ENCODE results near the gene TNIP3.
"Not testable (repeated sequence)": the region's sequence is repeated elsewhere in the genome, so short reads cannot be mapped to it uniquely, and the experiment has no call there.

TNIP3 gene

GRCh38 chr4:121177246-121178137 is 13.4 kb upstream of the TNIP3 start:
- no peak for DNase-seq

DNA sequence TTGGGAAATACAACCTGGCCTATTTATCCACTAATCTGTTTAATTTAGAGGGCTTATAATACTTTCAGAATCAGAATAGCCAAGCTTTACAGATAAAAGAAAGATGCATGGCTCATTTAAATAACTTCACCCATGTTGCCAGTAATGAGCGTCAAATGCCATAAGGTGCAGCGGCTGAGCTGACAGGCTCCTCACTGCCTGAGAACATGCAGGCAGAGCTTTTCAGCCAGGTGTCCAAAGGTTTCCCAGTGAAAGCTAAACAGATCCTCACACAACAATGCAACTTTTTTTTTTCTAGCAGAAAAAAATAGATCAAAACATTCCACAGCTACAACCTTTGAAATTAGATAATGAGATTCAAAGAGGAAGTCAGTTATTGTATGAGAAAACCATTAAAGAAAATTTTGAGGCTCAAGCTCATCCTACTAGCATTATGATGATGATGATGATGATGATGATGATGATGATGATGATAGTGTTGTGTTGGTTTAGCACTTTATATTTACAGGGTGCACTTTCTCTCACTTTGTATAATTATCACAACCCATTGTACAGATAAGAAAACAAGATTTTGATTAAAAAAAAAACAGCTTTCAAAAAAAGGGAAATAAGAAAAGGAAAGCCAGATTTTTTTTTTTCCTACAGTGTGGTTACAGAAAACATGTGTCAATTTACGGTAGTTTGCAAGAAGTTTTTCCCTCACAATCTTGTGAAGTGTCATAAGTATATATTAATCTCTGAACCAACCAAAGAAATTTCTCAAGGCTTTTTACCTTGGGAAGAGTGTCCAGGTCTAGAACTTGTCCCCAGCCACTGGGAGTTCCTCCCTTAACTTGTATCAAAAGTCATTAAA is 12.2 kb upstream of the TNIP3 start:
- DNase-seq, result no peak

- not testable (repeated sequence) for DNase-seq
Measured at GRCh38 chr4:121171477-121171876, 7.4 kb upstream of the TNIP3 start.

GRCh38 chr4:121168446-121169281 is 4.5 kb upstream of the TNIP3 start:
- DNase-seq, result no peak

- DNase-seq, result no peak
Measured at GRCh38 chr4:121166976-121167375, 2.9 kb upstream of the TNIP3 start.

GRCh38 chr4:121165206-121165605 is 1.1 kb upstream of the TNIP3 start:
- DNase-seq, result no peak

DNA sequence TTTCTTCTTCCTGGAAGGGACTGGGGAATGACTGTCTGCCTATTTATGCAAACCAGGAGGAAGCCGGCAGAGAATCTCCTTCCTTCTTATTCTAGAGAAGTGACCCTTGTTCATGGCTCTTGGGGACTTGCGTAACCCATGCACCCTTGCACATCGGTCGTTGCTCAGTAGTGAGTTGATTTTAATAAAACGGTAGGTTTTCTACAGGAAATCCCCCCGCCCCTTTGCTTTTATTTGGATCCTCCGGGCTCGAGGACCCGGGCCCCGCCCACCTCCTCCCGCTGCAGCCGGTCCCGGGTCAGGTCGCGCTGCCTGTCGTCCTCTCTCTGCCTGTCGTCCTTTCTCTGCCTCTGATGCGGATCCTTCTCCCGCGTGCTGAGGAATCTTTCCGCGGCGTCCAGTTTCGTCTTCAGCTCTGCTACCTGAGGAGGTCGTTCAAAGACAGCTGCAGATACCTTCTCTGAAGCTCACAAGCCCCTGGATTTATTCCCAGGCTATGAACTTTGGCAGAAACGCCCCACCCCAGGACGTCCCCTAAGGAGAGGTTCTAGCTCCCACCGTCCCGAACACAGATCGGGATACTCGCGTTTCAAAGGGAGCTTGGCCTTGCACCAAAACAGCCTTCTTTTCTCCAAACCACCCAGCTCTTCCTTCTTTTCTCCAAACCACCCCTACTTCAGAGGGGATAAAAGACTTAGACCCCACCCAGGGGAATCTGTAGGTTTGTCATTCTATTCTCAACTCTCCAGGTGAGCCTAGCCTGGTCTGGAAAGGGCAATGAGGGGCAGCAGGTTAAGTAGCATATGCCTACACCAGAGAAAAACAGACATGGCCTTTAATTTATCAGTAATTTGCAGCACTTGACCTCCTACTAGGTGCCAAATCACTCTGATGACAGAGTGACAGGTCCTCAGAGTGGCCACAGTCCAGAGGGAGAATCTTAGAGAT is 7.0 kb downstream of the TNIP3 start:
- peak in 1 of 2 experiments; percentile 43 for DNase-seq

DNA sequence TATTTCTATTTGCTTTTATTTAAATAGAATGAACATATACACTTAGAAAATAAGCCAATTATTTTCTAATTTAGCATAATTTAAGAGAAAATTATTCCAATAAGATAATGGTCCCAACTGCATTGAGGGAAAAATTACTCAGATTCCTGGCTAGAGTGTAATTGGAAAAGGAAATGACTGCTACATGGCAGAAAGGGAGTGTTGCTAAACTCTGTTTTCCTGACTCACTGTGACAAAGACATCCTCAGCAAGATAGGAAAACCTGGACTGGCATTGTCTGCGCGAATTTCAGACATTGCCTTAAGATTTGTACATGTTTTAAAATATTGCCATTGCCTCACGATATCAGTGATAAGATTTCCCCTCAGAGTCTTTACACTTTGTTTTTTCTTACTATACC is 8.2 kb downstream of the TNIP3 start:
- no peak for DNase-seq

GRCh38 chr4:121154103-121154515 is 10.0 kb downstream of the TNIP3 start:
- DNase-seq, result no peak

- no peak for DNase-seq
Measured at GRCh38 chr4:121151942-121152341, 12.2 kb downstream of the TNIP3 start.

DNA sequence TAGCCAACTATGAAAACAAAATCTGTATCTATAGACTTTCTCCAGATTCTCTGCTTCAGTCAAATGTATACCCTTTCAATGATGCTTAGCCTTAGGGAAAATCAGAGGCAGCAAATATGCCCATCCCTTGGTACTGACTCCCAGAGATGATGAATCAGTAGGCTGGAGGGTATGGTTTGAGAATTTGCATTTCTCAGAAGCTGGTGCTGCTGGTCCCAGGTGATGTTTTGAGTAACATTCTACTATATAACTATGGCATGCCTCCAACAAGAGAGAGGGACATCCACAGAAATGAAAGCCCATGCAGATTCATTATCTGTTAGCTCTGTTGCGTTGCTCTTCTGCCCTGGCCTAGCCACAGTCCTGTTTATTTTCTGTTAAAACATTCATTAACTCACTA is 13.6 kb downstream of the TNIP3 start:
- DNase-seq, result no peak

DNA sequence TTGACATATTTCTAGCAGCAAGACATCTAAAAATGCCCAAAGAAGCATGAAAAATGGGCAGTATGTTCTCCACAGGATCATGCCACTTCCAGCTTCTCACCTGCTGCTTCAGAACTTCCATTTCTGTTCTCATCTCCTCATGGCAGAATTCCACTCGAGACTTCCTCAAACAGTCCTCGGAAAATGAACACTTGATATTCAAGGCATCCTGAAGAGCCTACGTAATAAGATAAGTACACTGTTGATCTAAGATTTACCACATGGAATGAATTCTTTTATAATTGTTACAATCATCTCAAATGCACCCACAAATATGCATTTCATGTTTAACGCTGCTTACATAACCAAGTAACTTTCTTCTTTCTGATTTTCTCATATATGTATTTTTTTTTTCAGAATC is 14.1 kb downstream of the TNIP3 start:
- no peak for DNase-seq

DNA sequence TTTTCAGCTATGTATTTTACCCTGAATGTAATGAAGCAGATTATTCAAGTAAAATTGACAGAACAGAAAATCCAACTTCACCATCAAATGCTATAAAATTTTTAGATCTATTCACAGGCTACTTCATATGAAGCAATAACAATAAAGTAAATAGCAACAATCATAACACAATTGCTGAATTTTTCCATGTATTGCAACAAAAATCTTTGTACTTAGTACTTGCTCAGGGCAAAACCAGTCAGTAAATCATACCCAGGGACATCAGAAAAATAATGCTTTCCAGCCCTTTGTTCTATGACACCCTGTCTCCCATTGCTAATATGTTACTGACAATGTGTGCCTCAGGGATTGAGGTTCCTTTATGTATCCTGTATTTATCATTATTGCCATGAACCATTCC is 15.5 kb downstream of the TNIP3 start:
- no peak for DNase-seq

- no peak for DNase-seq
Measured at GRCh38 chr4:121148000-121148399, 16.1 kb downstream of the TNIP3 start.

DNA sequence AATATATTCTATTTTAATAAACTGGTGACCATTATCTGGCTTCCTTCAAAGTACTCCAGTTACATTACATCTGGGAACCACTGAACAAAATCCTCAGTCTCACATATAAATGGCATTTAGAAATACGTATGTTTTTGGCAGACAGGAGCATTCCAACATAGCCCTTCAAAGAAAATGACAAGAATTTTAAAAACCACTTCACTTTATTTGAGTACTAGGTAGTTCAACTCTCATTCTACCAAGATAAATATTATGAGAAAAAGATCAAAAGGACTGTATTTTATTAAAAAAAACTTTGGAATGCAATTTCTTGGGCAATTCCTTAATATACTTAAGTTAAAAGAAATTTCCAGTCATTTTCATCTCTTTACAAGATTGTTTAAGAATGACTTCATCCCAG is 17.6 kb downstream of the TNIP3 start:
- no peak for DNase-seq

- no peak for DNase-seq
Measured at GRCh38 chr4:121145430-121145829, 18.7 kb downstream of the TNIP3 start.

DNA sequence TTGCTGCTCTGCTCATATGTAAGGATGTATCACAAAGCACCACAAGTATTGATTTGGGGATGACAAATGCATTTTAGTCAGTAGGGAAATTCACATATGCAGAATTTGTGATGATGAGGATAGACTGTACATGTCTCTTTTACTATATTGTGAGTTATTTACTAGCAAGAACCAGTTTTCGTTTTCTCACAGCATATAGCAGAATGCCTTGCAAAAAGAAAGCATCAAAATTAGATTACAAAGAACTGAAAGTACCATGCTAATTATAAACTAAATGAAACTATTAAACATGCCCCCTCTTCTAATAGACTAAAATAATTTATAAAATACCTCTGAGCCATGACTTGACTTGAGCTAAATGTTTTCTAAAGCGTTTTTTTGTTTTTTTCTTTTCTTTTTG is 20.1 kb downstream of the TNIP3 start:
- DNase-seq, result no peak

DNA sequence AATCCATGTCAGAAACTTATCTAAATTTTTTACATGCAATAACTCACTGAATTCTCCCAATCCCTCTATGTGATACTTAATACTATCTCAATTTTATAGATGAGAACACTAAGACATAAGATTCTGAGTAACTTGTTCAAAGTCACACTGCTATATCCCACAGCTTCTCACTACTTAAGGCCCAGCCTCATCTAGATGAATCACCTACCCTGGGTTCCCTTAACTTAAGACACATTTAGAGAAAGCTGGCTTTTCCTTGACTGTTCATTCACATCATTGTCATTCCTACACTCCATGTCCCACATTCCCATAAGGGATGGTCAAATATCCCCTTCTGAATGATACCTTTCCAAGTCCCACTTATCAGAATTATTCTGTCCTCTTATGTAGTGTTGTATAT is 21.0 kb downstream of the TNIP3 start:
- DNase-seq, result no peak

- no peak for DNase-seq
Measured at GRCh38 chr4:121140716-121141460, 23.2 kb downstream of the TNIP3 start.

DNA sequence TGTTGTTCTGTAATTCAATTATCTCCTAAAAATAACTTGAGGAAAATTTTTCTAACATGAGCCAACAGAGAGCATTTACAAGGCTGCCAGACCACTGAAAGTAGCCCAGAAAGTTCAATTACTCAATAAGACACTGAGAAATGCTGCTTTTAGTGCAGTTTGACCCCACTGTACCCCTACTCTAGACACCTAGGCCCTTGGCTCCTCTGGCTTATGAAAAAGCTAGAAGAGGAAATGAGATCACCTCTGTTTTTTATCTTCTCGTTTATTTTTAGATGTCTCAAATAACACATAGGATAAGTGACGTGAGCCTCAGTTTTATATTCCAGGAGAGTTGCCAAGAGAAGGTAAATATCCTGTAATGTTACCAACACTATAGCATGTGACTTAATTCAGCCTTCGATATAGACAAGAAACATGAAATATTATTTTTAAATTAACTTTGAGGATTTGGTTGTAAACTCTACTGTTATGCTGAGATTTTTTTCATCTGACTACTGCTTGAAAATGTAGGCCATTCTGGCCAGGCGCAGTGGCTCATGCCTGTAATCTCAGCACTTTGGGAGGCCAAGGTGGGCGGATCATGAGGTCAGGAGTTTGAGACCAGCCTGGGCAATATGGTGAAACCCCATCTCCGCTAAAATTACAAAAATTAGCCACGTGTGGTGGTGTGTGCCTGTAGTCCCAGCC is 24.4 kb downstream of the TNIP3 start:
- DNase-seq, result no peak
